Suprapubic skin (tissue), 4 donors: ENCODE measurements around the gene NUDT1.

Experiments used
- EP300 ChIP-seq: sonication (generic); formaldehyde crosslinking; IDR thresholded peaks from one replicate; pipeline ENCODE4 v1.6.1; 2017; ENCODE audit warnings: antibody characterized with exemption
- POLR2AphosphoS5 ChIP-seq, 3 donors: sonication (generic); formaldehyde crosslinking; IDR thresholded peaks; one replicate each; pipeline ENCODE4 v1.6.1; 2017; ENCODE audit warnings: antibody characterized with exemption in 3 of 3
- TF ChIP-seq, protein P1 (sequence below), 2 donors: fragments of 200-600 bp in 1 of 2; fragments of 450-650 bp in 1 of 2; sonication (generic) in 1 of 2; IDR thresholded peaks; one replicate each; pipeline ENCODE4 v1.5.1; 2016 to 2019; ENCODE audit warnings: antibody characterized with exemption in 2 of 2, mild to moderate bottlenecking in 1 of 2, moderate library complexity in 1 of 2

- TF ChIP-seq, protein P1, sequence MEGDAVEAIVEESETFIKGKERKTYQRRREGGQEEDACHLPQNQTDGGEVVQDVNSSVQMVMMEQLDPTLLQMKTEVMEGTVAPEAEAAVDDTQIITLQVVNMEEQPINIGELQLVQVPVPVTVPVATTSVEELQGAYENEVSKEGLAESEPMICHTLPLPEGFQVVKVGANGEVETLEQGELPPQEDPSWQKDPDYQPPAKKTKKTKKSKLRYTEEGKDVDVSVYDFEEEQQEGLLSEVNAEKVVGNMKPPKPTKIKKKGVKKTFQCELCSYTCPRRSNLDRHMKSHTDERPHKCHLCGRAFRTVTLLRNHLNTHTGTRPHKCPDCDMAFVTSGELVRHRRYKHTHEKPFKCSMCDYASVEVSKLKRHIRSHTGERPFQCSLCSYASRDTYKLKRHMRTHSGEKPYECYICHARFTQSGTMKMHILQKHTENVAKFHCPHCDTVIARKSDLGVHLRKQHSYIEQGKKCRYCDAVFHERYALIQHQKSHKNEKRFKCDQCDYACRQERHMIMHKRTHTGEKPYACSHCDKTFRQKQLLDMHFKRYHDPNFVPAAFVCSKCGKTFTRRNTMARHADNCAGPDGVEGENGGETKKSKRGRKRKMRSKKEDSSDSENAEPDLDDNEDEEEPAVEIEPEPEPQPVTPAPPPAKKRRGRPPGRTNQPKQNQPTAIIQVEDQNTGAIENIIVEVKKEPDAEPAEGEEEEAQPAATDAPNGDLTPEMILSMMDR (IDR thresholded peaks at IDR 0.05), result no peak
- TF ChIP-seq EP300, result no peak
- TF ChIP-seq POLR2AphosphoS5 (IDR thresholded peaks at IDR 0.05), result no peak
Measured at GRCh38 chr7:2218444-2218785, 23.6 kb upstream of the NUDT1 start.
